HUES6 (cell line): ENCODE results near the gene PDLIM7.

Experiments
- H3K27ac ChIP-seq: 2 replicates; pipeline ENCODE4 v1.7.0; 2013; ENCODE audit warnings: low read depth, mild to moderate bottlenecking, low read length, inconsistent platforms
- H3K27me3 ChIP-seq: 2 replicates; pipeline ENCODE4 v1.6.1; 2013; ENCODE audit warnings: low read length; ENCODE audit not compliant: control insufficient read depth, insufficient read depth
- H3K36me3 ChIP-seq: 2 replicates; pipeline ENCODE4 v1.6.1; 2013; ENCODE audit warnings: low read length; ENCODE audit not compliant: control insufficient read depth, insufficient read depth
- H3K4me1 ChIP-seq: 2 replicates; pipeline ENCODE4 v1.6.1; 2013; ENCODE audit warnings: low read length; ENCODE audit not compliant: control insufficient read depth, insufficient read depth
- H3K4me3 ChIP-seq: 2 replicates; pipeline ENCODE4 v1.5.1; 2013; ENCODE audit warnings: low read depth, low read length
- H3K9ac ChIP-seq: one replicate; pipeline ENCODE4 v1.6.1; 2013; ENCODE audit warnings: mild to moderate bottlenecking, low read length
- H3K9me3 ChIP-seq: 2 replicates; pipeline ENCODE4 v1.6.1; 2013; ENCODE audit warnings: low read depth, low read length; ENCODE audit not compliant: control insufficient read depth, insufficient read depth

PDLIM7 gene

DNA sequence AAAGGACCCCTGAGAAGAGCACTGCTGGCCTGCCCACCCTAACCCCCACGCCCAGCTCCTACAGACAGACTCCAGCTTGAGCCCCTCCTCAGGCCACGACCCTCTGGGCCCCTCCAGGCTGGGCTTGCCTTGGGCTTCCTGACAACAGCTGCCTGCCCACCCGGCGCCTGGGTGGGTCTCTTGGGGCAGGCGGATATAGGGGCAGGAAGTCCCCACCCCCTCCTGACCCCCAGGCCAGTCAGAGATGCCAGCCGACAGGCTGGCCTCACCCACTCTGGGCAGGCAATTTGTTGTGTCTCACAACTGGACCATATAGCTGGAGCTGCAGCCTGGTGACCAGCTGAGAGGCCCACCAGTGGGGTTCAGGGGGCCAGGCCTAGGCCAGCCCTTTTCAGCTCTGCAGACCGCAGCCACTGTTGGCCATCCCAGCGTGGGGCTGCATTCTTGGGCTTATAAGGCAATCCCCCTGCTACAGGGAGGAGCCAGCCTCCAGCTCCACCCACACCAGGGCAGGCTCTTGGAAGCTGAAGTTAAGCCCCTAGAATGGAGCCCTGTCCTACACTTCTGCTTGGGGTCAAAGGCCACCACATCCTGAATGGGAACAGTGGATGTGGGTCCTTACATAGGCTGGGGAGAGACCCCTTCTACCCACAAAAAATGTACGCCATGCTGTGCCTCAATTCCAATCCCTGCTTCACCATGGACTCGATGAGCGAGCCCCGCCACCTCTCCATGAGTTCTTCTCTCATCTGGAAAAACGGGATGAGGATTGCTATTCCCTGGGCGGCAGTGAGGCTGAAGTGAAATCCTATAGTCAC, 2.0 kb downstream of the PDLIM7 start:
- no peaks in the 10 kb centered on the region for H3K9me3 ChIP-seq
- H3K9ac ChIP-seq: peak overlapping the region; percentile 98
- H3K27ac ChIP-seq: peak overlapping the region; percentile 99
- peaks cover 16% of the 10 kb centered on the region for H3K27me3 ChIP-seq
- peaks cover 40% of the 10 kb centered on the region for H3K36me3 ChIP-seq
- peaks cover 40% of the 10 kb centered on the region for H3K4me1 ChIP-seq
- H3K4me3 ChIP-seq: peak overlapping the region; percentile 74

GRCh38 chr5:177494346-177495195, 2.8 kb downstream of the PDLIM7 start:
- peak overlapping the region; percentile 98 for H3K9ac ChIP-seq
- H3K4me3 ChIP-seq: peak overlapping the region; percentile 74; the same call in 1 of the 2 replicates
- H3K4me1 ChIP-seq: peaks cover 40% of the 10 kb centered on the region
- H3K27ac ChIP-seq: peak overlapping the region; percentile 99
- H3K9me3 ChIP-seq: no peaks in the 10 kb centered on the region
- peaks cover 14% of the 10 kb centered on the region for H3K27me3 ChIP-seq
- peaks cover 48% of the 10 kb centered on the region for H3K36me3 ChIP-seq

- peak overlapping the region; percentile 98 for H3K9ac ChIP-seq
- H3K9me3 ChIP-seq: no peaks in the 10 kb centered on the region
- H3K27ac ChIP-seq: peak overlapping the region; percentile 25; the same call in 1 of the 2 replicates
- H3K36me3 ChIP-seq: peaks cover 55% of the 10 kb centered on the region
- peaks cover 39% of the 10 kb centered on the region for H3K4me1 ChIP-seq
- no peak overlapping the region for H3K4me3 ChIP-seq
- peaks cover 9% of the 10 kb centered on the region for H3K27me3 ChIP-seq
Measured at GRCh38 chr5:177493795-177494345, 3.5 kb downstream of the PDLIM7 start.

- H3K4me1 ChIP-seq: peaks cover 31% of the 10 kb centered on the region
Measured at GRCh38 chr5:177492841-177493240, 4.6 kb downstream of the PDLIM7 start.

DNA sequence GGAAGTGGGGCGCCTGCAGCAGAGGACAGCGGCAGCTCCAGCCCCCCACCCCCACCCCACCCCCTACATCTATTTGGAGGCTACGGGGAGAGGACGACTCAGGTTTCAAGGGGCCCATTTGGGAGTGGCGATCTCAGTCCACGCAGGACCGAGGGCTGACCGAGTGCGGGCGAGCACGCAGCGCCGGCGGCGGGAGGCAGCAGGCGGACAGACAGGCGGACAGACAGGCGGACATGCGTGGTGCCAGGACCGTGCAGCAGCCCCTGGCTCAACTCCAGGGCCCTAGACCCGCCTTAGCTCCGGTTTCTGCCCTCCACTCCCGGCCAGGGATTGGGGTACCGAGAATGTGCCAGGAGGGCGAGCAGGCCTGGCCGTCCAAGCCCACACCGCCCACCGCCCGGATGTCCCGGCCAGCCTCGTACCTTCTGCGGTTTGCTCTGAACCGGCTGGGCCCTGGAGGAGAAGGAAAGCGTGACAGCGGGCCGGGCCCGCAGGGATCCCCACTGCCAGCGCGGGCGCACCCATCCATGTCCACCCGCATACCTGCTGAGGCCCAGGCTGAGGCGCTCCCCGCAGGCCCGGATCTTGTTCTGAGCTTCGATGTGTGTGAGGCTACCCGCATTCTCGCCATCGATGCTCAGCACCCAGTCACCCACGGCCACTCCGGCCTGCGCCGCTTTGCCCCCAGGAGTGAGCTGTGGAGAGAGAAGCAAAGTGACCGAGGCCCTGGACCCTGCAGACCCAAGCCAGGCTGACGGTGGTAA, 5.2 kb downstream of the PDLIM7 start:
- Histone ChIP-seq H3K9ac (no peak overlapping the region), H3K27ac (no peak overlapping the region), H3K36me3 (peaks cover 71% of the 10 kb centered on the region), H3K4me1 (peaks cover 31% of the 10 kb centered on the region), H3K27me3 (no peaks in the 10 kb centered on the region), H3K4me3 (no peak overlapping the region), H3K9me3 (no peaks in the 10 kb centered on the region)

More at GRCh38 chr5:177492841-177493240, 4.6 kb downstream of the PDLIM7 start:
- Histone ChIP-seq H3K4me3 (no peak overlapping the region), H3K27me3 (no peaks in the 10 kb centered on the region), H3K9ac (no peak overlapping the region), H3K9me3 (no peaks in the 10 kb centered on the region), H3K27ac (no peak overlapping the region), H3K36me3 (peaks cover 64% of the 10 kb centered on the region)

GRCh38 chr5:177491429-177491945, 5.9 kb downstream of the PDLIM7 start:
- Histone ChIP-seq H3K4me1 (peaks cover 30% of the 10 kb centered on the region), H3K4me3 (no peak overlapping the region), H3K9ac (no peak overlapping the region), H3K36me3 (peaks cover 75% of the 10 kb centered on the region), H3K27me3 (no peaks in the 10 kb centered on the region), H3K9me3 (no peaks in the 10 kb centered on the region), H3K27ac (peak overlapping the region; percentile 28; the same call in 1 of the 2 replicates)

- Histone ChIP-seq H3K4me3 (no peak overlapping the region), H3K4me1 (peaks cover 25% of the 10 kb centered on the region), H3K27me3 (no peaks in the 10 kb centered on the region), H3K27ac (peak overlapping the region; percentile 28; the same call in 1 of the 2 replicates), H3K9me3 (no peaks in the 10 kb centered on the region), H3K36me3 (peaks cover 79% of the 10 kb centered on the region), H3K9ac (no peak overlapping the region)
Measured at GRCh38 chr5:177490992-177491391, 6.4 kb downstream of the PDLIM7 start.

GRCh38 chr5:177490311-177490991, 7.0 kb downstream of the PDLIM7 start:
- Histone ChIP-seq H3K27ac (no peak overlapping the region; the same call in 1 of the 2 replicates), H3K36me3 (peaks cover 80% of the 10 kb centered on the region), H3K27me3 (no peaks in the 10 kb centered on the region), H3K9me3 (no peaks in the 10 kb centered on the region), H3K9ac (no peak overlapping the region), H3K4me1 (peaks cover 20% of the 10 kb centered on the region), H3K4me3 (no peak overlapping the region)

DNA sequence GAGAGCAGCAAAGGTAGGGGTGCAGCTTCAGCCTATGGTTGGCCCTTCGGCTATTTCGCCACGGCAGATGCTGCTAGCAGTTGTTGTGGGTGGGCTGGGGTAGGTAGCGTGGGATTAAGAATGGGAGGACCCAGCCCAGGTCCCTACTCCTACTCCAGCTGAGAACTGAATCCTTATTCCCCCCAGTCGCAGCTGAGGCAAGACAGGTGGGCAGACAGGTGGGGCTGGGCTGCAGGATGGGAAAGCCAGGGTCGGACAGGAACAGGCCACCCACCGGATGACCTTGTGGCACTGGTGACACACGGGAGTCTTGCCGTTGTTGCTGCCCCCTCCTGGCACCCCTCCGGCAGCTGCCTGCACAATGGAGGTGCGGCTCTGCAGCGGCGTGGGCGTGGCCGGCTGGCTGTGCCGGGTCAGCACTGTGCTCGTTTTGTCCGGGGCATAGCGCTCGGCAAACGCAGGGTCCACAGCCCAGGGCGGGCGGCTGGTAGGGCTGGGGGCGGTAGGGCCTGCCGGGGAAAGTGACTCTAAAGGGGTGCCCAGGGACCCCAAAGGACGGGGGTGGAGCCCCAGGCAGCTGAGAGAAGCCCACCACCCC, 8.2 kb downstream of the PDLIM7 start:
- H3K4me1 ChIP-seq: peaks cover 9% of the 10 kb centered on the region
- peaks cover 89% of the 10 kb centered on the region for H3K36me3 ChIP-seq
- H3K9me3 ChIP-seq: no peaks in the 10 kb centered on the region
- H3K27ac ChIP-seq: no peak overlapping the region
- no peak overlapping the region for H3K4me3 ChIP-seq
- no peaks in the 10 kb centered on the region for H3K27me3 ChIP-seq
- H3K9ac ChIP-seq: no peak overlapping the region
